ENCODE data around the gene ST6GAL1. TPM values are rescaled to one million over a fixed set of nuclear protein-coding genes. Genes with fewer than 3 reads are reported as not detected.

The ST6GAL1 gene
- polyA plus RNA-seq, 1 of the 3 experiments (the other 2 are of a cell fraction) = 3.9 TPM

DNA sequence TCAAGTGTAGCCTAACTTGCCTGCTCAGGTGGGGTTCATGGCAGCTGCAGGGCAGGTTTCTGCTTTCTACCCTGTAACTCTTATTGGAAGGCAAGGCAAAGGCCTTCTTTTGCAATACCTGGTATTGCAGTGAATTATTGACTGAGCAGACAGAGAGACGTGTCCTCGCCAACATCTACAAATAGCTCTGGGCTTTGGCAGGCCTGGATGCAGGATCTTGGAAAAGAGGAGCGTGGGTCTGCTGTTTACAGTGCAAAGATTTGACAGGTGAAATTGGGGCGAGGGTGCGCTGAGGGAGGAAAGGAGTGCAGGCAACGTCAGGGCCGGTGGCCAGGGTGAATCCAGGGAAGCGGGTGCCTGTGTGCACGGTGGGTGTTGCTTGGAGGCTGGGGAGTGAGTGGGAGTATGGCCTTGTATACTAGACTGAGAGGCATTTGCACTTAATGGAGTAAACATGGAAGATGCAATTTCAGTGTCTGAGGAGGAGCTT lies 44.5 kb downstream of the ST6GAL1 start (continued):
- TF ChIP-seq TAF1 (IDR thresholded peaks at IDR 0.05; ENCODE audit: borderline replicate concordance, low read depth, low read length) = no peak
- no peak for TF ChIP-seq TEAD4 (IDR thresholded peaks at IDR 0.05; ENCODE audit: borderline replicate concordance, insufficient read depth)

DNA sequence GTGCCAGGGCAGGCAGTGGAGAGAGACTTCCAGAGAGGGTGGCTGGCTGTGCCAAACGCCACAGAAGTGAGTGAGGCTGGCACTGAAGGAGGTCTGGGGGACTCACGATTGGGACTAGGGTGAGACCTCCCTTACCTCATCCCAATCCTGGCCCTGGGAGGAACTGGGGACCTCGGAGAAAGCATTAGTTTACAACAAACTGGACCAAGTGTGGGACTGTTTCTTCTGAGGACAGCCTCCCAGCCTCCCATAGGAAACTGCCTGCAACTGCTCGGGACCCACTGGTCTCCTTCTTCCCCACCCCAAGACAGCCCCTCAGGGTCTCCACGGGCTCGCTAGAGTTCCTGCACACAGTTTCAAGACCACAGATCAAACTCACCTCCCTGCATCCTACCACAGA lies 45.4 kb downstream of the ST6GAL1 start:
- Histone ChIP-seq H3K4me2 (no peak overlapping the region), H3K36me3 (replicated peaks in 1 of 2; ENCODE audit: control insufficient read depth in 1 of 2, insufficient read depth in 2 of 2, low read length in 1 of 2) (no peaks in the 10 kb centered on the region), H3K9me3 (no peaks in the 10 kb centered on the region), H3K9me2 (no peaks in the 10 kb centered on the region), H2AFZ (ENCODE audit: low read depth) (no peak overlapping the region), H3K27ac (ENCODE audit: low read depth in 2 of 2, low read length in 1 of 2) (no peak overlapping the region), H3K4me3 (ENCODE audit: low read depth in 2 of 2, low read length in 1 of 2) (no peak overlapping the region), H3K4me1 (ENCODE audit: control insufficient read depth in 1 of 2, insufficient read depth in 2 of 2, low read depth in 1 of 2, low read length in 1 of 2) (peaks cover 0 to 7% of the 10 kb centered on the region in 2 experiments; a peak in 1 of 4 replicates), H3F3A (replicated peaks; ENCODE audit: insufficient read depth) (no peaks in the 10 kb centered on the region), H3K9ac (no peak overlapping the region), H3K79me2 (ENCODE audit: insufficient read depth) (no peaks in the 10 kb centered on the region), H4K20me1 (ENCODE audit: insufficient read depth) (no peaks in the 10 kb centered on the region), H3K27me3 (ENCODE audit: insufficient read depth) (no peaks in the 10 kb centered on the region)
- DNase-seq = no peak
- ChIA-PET POLR2A (no interaction called here), CTCF (no interaction called here)
- TF ChIP-seq NRF1 (IDR thresholded peaks at IDR 0.05; ENCODE audit: low read depth, low read length) (no peak), POLR2AphosphoS5 (IDR thresholded peaks at IDR 0.05; ENCODE audit: low read depth, low read length) (no peak), ELF1 (IDR thresholded peaks at IDR 0.05) (no peak), JUND (IDR thresholded peaks at IDR 0.05) (no peak), TAF1 (IDR thresholded peaks at IDR 0.05; ENCODE audit: borderline replicate concordance, low read depth, low read length) (no peak), EP300 (IDR thresholded peaks at IDR 0.05; ENCODE audit: borderline replicate concordance in 1 of 2, low read depth in 1 of 2, low read length in 1 of 2) (no peak), EZH2phosphoT487 (IDR thresholded peaks at IDR 0.05; ENCODE audit: borderline replicate concordance, low read depth) (no peak), MXI1 (IDR thresholded peaks at IDR 0.05; ENCODE audit: low read depth, low read length) (no peak), SMC3 (IDR thresholded peaks at IDR 0.05; ENCODE audit: low read depth, low read length) (no peak), RXRA (IDR thresholded peaks at IDR 0.05; ENCODE audit: borderline replicate concordance, low read depth) (no peak), RAD21 (IDR thresholded peaks at IDR 0.05; ENCODE audit: low read length) (no peak), RFX5 (IDR thresholded peaks at IDR 0.05; ENCODE audit: low read length) (no peak), SIN3A (IDR thresholded peaks at IDR 0.05; ENCODE audit: borderline replicate concordance, low read depth, low read length) (no peak)
- TF ChIP-seq, protein P1, sequence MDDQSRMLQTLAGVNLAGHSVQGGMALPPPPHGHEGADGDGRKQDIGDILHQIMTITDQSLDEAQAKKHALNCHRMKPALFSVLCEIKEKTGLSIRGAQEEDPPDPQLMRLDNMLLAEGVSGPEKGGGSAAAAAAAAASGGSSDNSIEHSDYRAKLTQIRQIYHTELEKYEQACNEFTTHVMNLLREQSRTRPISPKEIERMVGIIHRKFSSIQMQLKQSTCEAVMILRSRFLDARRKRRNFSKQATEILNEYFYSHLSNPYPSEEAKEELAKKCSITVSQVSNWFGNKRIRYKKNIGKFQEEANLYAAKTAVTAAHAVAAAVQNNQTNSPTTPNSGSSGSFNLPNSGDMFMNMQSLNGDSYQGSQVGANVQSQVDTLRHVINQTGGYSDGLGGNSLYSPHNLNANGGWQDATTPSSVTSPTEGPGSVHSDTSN (IDR thresholded peaks at IDR 0.05) = no peak
- TF ChIP-seq, protein P2, sequence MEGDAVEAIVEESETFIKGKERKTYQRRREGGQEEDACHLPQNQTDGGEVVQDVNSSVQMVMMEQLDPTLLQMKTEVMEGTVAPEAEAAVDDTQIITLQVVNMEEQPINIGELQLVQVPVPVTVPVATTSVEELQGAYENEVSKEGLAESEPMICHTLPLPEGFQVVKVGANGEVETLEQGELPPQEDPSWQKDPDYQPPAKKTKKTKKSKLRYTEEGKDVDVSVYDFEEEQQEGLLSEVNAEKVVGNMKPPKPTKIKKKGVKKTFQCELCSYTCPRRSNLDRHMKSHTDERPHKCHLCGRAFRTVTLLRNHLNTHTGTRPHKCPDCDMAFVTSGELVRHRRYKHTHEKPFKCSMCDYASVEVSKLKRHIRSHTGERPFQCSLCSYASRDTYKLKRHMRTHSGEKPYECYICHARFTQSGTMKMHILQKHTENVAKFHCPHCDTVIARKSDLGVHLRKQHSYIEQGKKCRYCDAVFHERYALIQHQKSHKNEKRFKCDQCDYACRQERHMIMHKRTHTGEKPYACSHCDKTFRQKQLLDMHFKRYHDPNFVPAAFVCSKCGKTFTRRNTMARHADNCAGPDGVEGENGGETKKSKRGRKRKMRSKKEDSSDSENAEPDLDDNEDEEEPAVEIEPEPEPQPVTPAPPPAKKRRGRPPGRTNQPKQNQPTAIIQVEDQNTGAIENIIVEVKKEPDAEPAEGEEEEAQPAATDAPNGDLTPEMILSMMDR (IDR thresholded peaks at IDR 0.05) = no peak
- TF ChIP-seq, protein P3, sequence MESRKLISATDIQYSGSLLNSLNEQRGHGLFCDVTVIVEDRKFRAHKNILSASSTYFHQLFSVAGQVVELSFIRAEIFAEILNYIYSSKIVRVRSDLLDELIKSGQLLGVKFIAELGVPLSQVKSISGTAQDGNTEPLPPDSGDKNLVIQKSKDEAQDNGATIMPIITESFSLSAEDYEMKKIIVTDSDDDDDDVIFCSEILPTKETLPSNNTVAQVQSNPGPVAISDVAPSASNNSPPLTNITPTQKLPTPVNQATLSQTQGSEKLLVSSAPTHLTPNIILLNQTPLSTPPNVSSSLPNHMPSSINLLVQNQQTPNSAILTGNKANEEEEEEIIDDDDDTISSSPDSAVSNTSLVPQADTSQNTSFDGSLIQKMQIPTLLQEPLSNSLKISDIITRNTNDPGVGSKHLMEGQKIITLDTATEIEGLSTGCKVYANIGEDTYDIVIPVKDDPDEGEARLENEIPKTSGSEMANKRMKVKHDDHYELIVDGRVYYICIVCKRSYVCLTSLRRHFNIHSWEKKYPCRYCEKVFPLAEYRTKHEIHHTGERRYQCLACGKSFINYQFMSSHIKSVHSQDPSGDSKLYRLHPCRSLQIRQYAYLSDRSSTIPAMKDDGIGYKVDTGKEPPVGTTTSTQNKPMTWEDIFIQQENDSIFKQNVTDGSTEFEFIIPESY (IDR thresholded peaks at IDR 0.05; ENCODE audit: borderline replicate concordance, low read depth) = no peak
- TF ChIP-seq, protein P4, sequence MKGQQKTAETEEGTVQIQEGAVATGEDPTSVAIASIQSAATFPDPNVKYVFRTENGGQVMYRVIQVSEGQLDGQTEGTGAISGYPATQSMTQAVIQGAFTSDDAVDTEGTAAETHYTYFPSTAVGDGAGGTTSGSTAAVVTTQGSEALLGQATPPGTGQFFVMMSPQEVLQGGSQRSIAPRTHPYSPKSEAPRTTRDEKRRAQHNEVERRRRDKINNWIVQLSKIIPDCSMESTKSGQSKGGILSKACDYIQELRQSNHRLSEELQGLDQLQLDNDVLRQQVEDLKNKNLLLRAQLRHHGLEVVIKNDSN (IDR thresholded peaks at IDR 0.05; ENCODE audit: borderline replicate concordance, low read depth) = no peak
- TF ChIP-seq, protein P5, sequence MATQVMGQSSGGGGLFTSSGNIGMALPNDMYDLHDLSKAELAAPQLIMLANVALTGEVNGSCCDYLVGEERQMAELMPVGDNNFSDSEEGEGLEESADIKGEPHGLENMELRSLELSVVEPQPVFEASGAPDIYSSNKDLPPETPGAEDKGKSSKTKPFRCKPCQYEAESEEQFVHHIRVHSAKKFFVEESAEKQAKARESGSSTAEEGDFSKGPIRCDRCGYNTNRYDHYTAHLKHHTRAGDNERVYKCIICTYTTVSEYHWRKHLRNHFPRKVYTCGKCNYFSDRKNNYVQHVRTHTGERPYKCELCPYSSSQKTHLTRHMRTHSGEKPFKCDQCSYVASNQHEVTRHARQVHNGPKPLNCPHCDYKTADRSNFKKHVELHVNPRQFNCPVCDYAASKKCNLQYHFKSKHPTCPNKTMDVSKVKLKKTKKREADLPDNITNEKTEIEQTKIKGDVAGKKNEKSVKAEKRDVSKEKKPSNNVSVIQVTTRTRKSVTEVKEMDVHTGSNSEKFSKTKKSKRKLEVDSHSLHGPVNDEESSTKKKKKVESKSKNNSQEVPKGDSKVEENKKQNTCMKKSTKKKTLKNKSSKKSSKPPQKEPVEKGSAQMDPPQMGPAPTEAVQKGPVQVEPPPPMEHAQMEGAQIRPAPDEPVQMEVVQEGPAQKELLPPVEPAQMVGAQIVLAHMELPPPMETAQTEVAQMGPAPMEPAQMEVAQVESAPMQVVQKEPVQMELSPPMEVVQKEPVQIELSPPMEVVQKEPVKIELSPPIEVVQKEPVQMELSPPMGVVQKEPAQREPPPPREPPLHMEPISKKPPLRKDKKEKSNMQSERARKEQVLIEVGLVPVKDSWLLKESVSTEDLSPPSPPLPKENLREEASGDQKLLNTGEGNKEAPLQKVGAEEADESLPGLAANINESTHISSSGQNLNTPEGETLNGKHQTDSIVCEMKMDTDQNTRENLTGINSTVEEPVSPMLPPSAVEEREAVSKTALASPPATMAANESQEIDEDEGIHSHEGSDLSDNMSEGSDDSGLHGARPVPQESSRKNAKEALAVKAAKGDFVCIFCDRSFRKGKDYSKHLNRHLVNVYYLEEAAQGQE (IDR thresholded peaks at IDR 0.05; ENCODE audit: low read depth, low read length) = no peak
- TF ChIP-seq, protein P6, sequence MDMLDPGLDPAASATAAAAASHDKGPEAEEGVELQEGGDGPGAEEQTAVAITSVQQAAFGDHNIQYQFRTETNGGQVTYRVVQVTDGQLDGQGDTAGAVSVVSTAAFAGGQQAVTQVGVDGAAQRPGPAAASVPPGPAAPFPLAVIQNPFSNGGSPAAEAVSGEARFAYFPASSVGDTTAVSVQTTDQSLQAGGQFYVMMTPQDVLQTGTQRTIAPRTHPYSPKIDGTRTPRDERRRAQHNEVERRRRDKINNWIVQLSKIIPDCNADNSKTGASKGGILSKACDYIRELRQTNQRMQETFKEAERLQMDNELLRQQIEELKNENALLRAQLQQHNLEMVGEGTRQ (IDR thresholded peaks at IDR 0.05; ENCODE audit: borderline replicate concordance, low read depth, low read length) = no peak
- 68% methylated on average over 5 of the region's 6 CpGs for WGBS (ENCODE audit: low lambda C conversion rate)

Measured in SK-N-SH (cell line).